ENCODE measurements around the gene NEDD9.

NEDD9 gene

GRCh38 chr6:11183761-11184362, 48.6 kb downstream of the NEDD9 start:
- no peak overlapping the region for H2AFZ ChIP-seq (ENCODE audit: low read length)
- H3K9me2 ChIP-seq (ENCODE audit: low read depth, low read length), result no peaks in the 10 kb centered on the region
- H4K20me1 ChIP-seq (ENCODE audit: insufficient read depth, low read length), result no peaks in the 10 kb centered on the region
- H3K4me3 ChIP-seq (ENCODE audit: low read depth, low read length, poor library complexity, severe bottlenecking), result no peak overlapping the region
- H3K79me2 ChIP-seq (ENCODE audit: insufficient read depth, low read length), result no peaks in the 10 kb centered on the region
- H3K9ac ChIP-seq (ENCODE audit: low read length), result no peak overlapping the region
- H3F3A ChIP-seq (ENCODE audit: insufficient read depth, low read length), result no peaks in the 10 kb centered on the region
- H3K9me3 ChIP-seq (ENCODE audit: low read length), result peaks cover 2% of the 10 kb centered on the region; the same call in 1 of the 2 replicates
- H3K27ac ChIP-seq (ENCODE audit: low read depth, low read length, poor library complexity, severe bottlenecking), result no peak overlapping the region
- H3K36me3 ChIP-seq (ENCODE audit: insufficient read depth, low read length), result peaks cover 37% of the 10 kb centered on the region
- H3K4me1 ChIP-seq (ENCODE audit: insufficient read depth, low read length, severe bottlenecking), result no peaks in the 10 kb centered on the region
- no peak overlapping the region for H3K4me2 ChIP-seq (ENCODE audit: low read length)
- TF ChIP-seq CTCF (IDR thresholded peaks at IDR 0.05; ENCODE audit: low read length), result no peak
- no peak for TF ChIP-seq EZH2 (IDR thresholded peaks at IDR 0.05; ENCODE audit: borderline replicate concordance, low read length)
- H3K27me3 ChIP-seq (ENCODE audit: insufficient read depth, low read length), result no peaks in the 10 kb centered on the region

- Histone ChIP-seq H2AFZ (ENCODE audit: low read length) (no peak overlapping the region), H3K79me2 (ENCODE audit: insufficient read depth, low read length) (no peaks in the 10 kb centered on the region), H3K9ac (ENCODE audit: low read length) (no peak overlapping the region), H3K27ac (ENCODE audit: low read depth, low read length, poor library complexity, severe bottlenecking) (no peak overlapping the region), H3K36me3 (ENCODE audit: insufficient read depth, low read length) (peaks cover 18% of the 10 kb centered on the region), H3K27me3 (ENCODE audit: insufficient read depth, low read length) (no peaks in the 10 kb centered on the region), H4K20me1 (ENCODE audit: insufficient read depth, low read length) (no peaks in the 10 kb centered on the region), H3K4me2 (ENCODE audit: low read length) (no peak overlapping the region), H3K4me1 (ENCODE audit: insufficient read depth, low read length, severe bottlenecking) (no peaks in the 10 kb centered on the region), H3K4me3 (ENCODE audit: low read depth, low read length, poor library complexity, severe bottlenecking) (no peak overlapping the region), H3F3A (ENCODE audit: insufficient read depth, low read length) (no peaks in the 10 kb centered on the region), H3K9me2 (ENCODE audit: low read depth, low read length) (no peaks in the 10 kb centered on the region), H3K9me3 (ENCODE audit: low read length) (peaks cover 2% of the 10 kb centered on the region; the same call in 1 of the 2 replicates)
- TF ChIP-seq EZH2 (IDR thresholded peaks at IDR 0.05; ENCODE audit: borderline replicate concordance, low read length) (no peak), CTCF (IDR thresholded peaks at IDR 0.05; ENCODE audit: low read length) (no peak)
These were observed 50.9 kb downstream of the NEDD9 start for GRCh38 chr6:11181478-11182136.

- TF ChIP-seq EZH2 (IDR thresholded peaks at IDR 0.05; ENCODE audit: borderline replicate concordance, low read length) (no peak), CTCF (IDR thresholded peaks at IDR 0.05; ENCODE audit: low read length) (no peak)
- Histone ChIP-seq H3F3A (ENCODE audit: insufficient read depth, low read length) (no peaks in the 10 kb centered on the region), H4K20me1 (ENCODE audit: insufficient read depth, low read length) (no peaks in the 10 kb centered on the region), H3K4me2 (ENCODE audit: low read length) (no peak overlapping the region), H3K9me2 (ENCODE audit: low read depth, low read length) (no peaks in the 10 kb centered on the region), H3K9ac (ENCODE audit: low read length) (no peak overlapping the region), H3K79me2 (ENCODE audit: insufficient read depth, low read length) (no peaks in the 10 kb centered on the region), H3K4me3 (ENCODE audit: low read depth, low read length, poor library complexity, severe bottlenecking) (no peak overlapping the region), H3K9me3 (ENCODE audit: low read length) (peaks cover 2% of the 10 kb centered on the region; the same call in 1 of the 2 replicates), H3K27ac (ENCODE audit: low read depth, low read length, poor library complexity, severe bottlenecking) (no peak overlapping the region), H3K36me3 (ENCODE audit: insufficient read depth, low read length) (peaks cover 7% of the 10 kb centered on the region), H2AFZ (ENCODE audit: low read length) (no peak overlapping the region), H3K27me3 (ENCODE audit: insufficient read depth, low read length) (no peaks in the 10 kb centered on the region), H3K4me1 (ENCODE audit: insufficient read depth, low read length, severe bottlenecking) (no peaks in the 10 kb centered on the region)
These were observed 52.9 kb downstream of the NEDD9 start for GRCh38 chr6:11179419-11180202.

All from OCI-LY1 (cell line).